Measurements from ENCODE around the gene GTSF1L. TPM values are rescaled to one million over a fixed set of nuclear protein-coding genes. Genes with fewer than 3 reads are reported as not detected.

Gene GTSF1L
- total RNA-seq, 1 experiment from 2014 or later: not detected

GRCh38 chr20:43681468-43681942 lies 45.3 kb downstream of the GTSF1L start:
- H3K79me2 ChIP-seq (ENCODE audit: low read depth): 0 out of 2 replicates have a peak, but pooled peaks cover 7% of the 10 kb centered on the region
- H2AFZ ChIP-seq: no peak overlapping the region
- BruUV-seq (replicated peaks): no TSS peak
- intact Hi-C loops (cut with micrococcal nuclease; ENCODE audit: unreplicated experiment): no loop called here
- DNase-seq: no peak
- H4K20me1 ChIP-seq (ENCODE audit: insufficient read depth): no peaks in the 10 kb centered on the region
- no peak for TF ChIP-seq EZH2 (IDR thresholded peaks at IDR 0.05; ENCODE audit: low read depth)
- no peak for TF ChIP-seq CTCF (conservative IDR thresholded peaks at IDR 0.05)
- H3K4me2 ChIP-seq: no peak overlapping the region
- H3K4me1 ChIP-seq (replicated peaks; ENCODE audit: insufficient read depth): no peaks in the 10 kb centered on the region
- no peaks in the 10 kb centered on the region for H3K9me3 ChIP-seq (ENCODE audit: insufficient read depth, low read depth)
- 0 out of 2 replicates have a peak, but pooled peaks cover 6% of the 10 kb centered on the region for H3F3A ChIP-seq (ENCODE audit: insufficient read depth, low read depth)
- no peak overlapping the region for H3K4me3 ChIP-seq
- ChIA-PET POLR2A (ENCODE audit: unreplicated experiment) (interaction anchor here (0.6 kb wide), 1 partner anchor 1198 kb away, joined by 5 read pairs; no protein-coding TSS in a partner anchor), CTCF (no interaction called here)
- 0 out of 2 replicates have a peak, but pooled peaks cover 9% of the 10 kb centered on the region for H3K36me3 ChIP-seq (ENCODE audit: low read depth)
- H3K9me2 ChIP-seq (ENCODE audit: insufficient read depth): no peaks in the 10 kb centered on the region
- no peaks in the 10 kb centered on the region for H3K27me3 ChIP-seq (ENCODE audit: insufficient read depth, low read depth)
- no peak overlapping the region for H3K27ac ChIP-seq

- no peak for TF ChIP-seq EZH2 (IDR thresholded peaks at IDR 0.05; ENCODE audit: low read depth)
- TF ChIP-seq CTCF (conservative IDR thresholded peaks at IDR 0.05): no peak
- Histone ChIP-seq H3K27ac (no peak overlapping the region), H3K36me3 (ENCODE audit: low read depth) (0 out of 2 replicates have a peak, but pooled peaks cover 9% of the 10 kb centered on the region), H3K4me2 (no peak overlapping the region), H3K27me3 (ENCODE audit: insufficient read depth, low read depth) (no peaks in the 10 kb centered on the region), H3K4me3 (no peak overlapping the region), H4K20me1 (ENCODE audit: insufficient read depth) (no peaks in the 10 kb centered on the region), H3K4me1 (replicated peaks; ENCODE audit: insufficient read depth) (no peaks in the 10 kb centered on the region), H3F3A (ENCODE audit: insufficient read depth, low read depth) (0 out of 2 replicates have a peak, but pooled peaks cover 6% of the 10 kb centered on the region), H3K9me2 (ENCODE audit: insufficient read depth) (no peaks in the 10 kb centered on the region), H3K79me2 (ENCODE audit: low read depth) (0 out of 2 replicates have a peak, but pooled peaks cover 7% of the 10 kb centered on the region), H3K9me3 (ENCODE audit: insufficient read depth, low read depth) (no peaks in the 10 kb centered on the region), H2AFZ (no peak overlapping the region)
- intact Hi-C loops (cut with micrococcal nuclease; ENCODE audit: unreplicated experiment): no loop called here
- BruUV-seq (replicated peaks): no TSS peak
- ChIA-PET POLR2A (ENCODE audit: unreplicated experiment) (no interaction called here), CTCF (no interaction called here)
- DNase-seq: no peak
Measured at GRCh38 chr20:43680981-43681380, 45.8 kb downstream of the GTSF1L start.

- ChIA-PET CTCF (no interaction called here), POLR2A (ENCODE audit: unreplicated experiment) (no interaction called here)
- no peaks in the 10 kb centered on the region for H4K20me1 ChIP-seq (ENCODE audit: insufficient read depth)
- H3K27ac ChIP-seq: no peak overlapping the region
- intact Hi-C loops (cut with micrococcal nuclease; ENCODE audit: unreplicated experiment): no loop called here
- H2AFZ ChIP-seq: no peak overlapping the region
- no peak for DNase-seq
- H3K79me2 ChIP-seq (ENCODE audit: low read depth): 0 out of 2 replicates have a peak, but pooled peaks cover 7% of the 10 kb centered on the region
- no peaks in the 10 kb centered on the region for H3K27me3 ChIP-seq (ENCODE audit: insufficient read depth, low read depth)
- no peaks in the 10 kb centered on the region for H3K9me2 ChIP-seq (ENCODE audit: insufficient read depth)
- H3F3A ChIP-seq (ENCODE audit: insufficient read depth, low read depth): peaks cover 8% of the 10 kb centered on the region; the same call in 1 of the 2 replicates
- BruUV-seq (replicated peaks): no TSS peak
- H3K36me3 ChIP-seq (ENCODE audit: low read depth): 0 out of 2 replicates have a peak, but pooled peaks cover 4% of the 10 kb centered on the region
- no peaks in the 10 kb centered on the region for H3K9me3 ChIP-seq (ENCODE audit: insufficient read depth, low read depth)
- no peaks in the 10 kb centered on the region for H3K4me1 ChIP-seq (replicated peaks; ENCODE audit: insufficient read depth)
- H3K4me2 ChIP-seq: no peak overlapping the region
- TF ChIP-seq EZH2 (IDR thresholded peaks at IDR 0.05; ENCODE audit: low read depth) (no peak), CTCF (conservative IDR thresholded peaks at IDR 0.05) (no peak)
- H3K4me3 ChIP-seq: no peak overlapping the region
Measured at GRCh38 chr20:43676368-43676767, 50.4 kb downstream of the GTSF1L start.

Other genes with a start within 250 kb of the GTSF1L start
- 34.9 and 42.7 TPM in 2 replicates for gene L3MBTL1, start 219.3 kb downstream of the GTSF1L start, total RNA-seq (2021)
- 3.1 and 3.7 TPM in 2 replicates for gene SGK2, start 168.0 kb downstream of the GTSF1L start, total RNA-seq (2021)
- 43.2 and 46.4 TPM in 2 replicates for gene IFT52, start 136.1 kb downstream of the GTSF1L start, total RNA-seq (2021)
- gene MYBL2, start 59.9 kb downstream of the GTSF1L start, total RNA-seq (2021): 124 and 152 TPM in 2 replicates
- gene TOX2, start 187.8 kb upstream of the GTSF1L start, total RNA-seq (2021): 24.0 and 30.1 TPM in 2 replicates